ENCODE results near the gene MAOA.
"Not testable (repeated sequence)": the region's sequence is repeated elsewhere in the genome, so short reads cannot be mapped to it uniquely, and the experiment has no call there.

The MAOA gene

DNA sequence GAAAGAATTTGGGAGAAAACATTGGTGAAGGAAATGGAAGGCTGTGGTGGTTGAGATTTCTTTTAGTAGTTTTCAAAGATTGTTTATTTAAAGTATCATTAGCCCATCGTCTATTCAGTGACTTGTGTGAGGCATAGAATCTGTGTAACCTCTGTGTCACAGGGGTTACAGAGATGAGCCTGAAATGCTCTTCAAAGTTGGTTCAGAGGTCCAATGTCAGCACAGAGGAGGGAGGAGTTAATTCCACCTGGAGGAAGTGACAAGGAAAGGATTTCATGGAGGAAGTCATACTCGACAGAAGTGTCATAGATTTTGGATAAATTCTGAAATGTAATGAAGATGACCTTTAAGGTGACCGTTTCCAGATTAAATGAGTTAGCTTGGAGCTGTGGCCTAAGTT is 8.2 kb downstream of the MAOA start:
- no peak for DNase-seq

DNA sequence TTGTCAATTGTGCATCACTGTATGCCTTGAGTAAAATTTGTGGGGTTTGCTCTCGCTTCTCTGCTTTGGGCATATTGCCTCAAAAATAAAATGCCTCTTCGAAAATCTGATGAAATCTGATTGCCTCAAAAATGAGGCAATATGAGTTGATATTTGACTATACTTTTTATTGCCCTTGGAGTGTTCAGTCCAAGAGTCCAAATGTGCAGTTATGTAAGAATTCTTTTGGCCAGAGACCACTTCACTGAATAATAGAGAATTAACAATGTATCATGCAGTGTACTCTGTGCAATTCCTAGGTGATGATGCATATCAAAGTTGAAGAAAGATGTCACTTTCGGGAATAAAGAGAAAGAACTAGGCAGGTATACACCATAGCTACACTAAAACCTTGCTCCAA is 8.6 kb downstream of the MAOA start:
- no peak for DNase-seq

- DNase-seq, result no peak
Measured at GRCh38 chrX:43666311-43666912, 10.3 kb downstream of the MAOA start.

GRCh38 chrX:43675965-43676628 is 20.0 kb downstream of the MAOA start:
- DNase-seq, result not testable (repeated sequence)

GRCh38 chrX:43676971-43677572 is 21.0 kb downstream of the MAOA start:
- no peak for DNase-seq

- no peak for DNase-seq
Measured at GRCh38 chrX:43677993-43678392, 21.9 kb downstream of the MAOA start.

- no peak for DNase-seq
Measured at GRCh38 chrX:43679058-43679457, 23.0 kb downstream of the MAOA start.

DNA sequence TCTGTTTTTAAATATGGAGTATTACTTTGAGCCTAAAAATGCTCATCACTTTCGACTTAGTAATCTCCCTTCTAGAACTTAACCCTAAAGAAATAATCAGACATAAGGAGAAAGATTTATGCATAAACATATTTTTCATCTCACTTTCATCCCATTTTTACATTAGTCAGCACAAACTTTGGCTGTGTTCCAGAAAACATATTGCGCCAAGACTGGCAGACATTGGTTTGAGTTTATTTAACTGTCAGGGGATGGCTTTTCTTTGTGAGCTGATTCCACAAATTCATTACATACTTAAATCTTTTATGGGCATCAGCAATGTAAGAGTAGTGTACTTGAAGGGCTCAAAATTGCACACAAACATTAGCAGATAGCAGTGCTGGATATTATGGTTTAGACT is 23.7 kb downstream of the MAOA start:
- no peak for DNase-seq

- no peak for DNase-seq
Measured at GRCh38 chrX:43682726-43683125, 26.6 kb downstream of the MAOA start.

DNA sequence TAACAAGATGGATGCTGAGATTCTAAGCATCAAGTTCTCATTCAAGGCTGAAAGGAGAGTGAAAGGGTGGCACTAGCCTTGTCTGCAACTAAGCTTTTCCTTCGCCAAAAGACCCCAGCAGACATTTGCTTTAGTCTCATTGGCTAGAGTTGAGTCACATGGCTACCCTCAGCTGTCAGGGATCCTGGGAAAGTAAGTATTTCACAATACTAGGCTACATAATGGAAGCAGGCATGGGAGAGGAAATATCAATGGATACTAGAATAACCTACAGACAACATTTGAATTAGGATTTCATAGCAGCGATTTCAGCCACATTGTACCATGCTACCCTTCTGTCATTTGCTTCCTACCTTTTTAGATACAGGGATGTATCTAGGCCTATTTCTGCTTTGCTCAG is 29.1 kb downstream of the MAOA start:
- DNase-seq, result no peak

- no peak for DNase-seq
Measured at GRCh38 chrX:43688586-43688985, 32.5 kb downstream of the MAOA start.

DNA sequence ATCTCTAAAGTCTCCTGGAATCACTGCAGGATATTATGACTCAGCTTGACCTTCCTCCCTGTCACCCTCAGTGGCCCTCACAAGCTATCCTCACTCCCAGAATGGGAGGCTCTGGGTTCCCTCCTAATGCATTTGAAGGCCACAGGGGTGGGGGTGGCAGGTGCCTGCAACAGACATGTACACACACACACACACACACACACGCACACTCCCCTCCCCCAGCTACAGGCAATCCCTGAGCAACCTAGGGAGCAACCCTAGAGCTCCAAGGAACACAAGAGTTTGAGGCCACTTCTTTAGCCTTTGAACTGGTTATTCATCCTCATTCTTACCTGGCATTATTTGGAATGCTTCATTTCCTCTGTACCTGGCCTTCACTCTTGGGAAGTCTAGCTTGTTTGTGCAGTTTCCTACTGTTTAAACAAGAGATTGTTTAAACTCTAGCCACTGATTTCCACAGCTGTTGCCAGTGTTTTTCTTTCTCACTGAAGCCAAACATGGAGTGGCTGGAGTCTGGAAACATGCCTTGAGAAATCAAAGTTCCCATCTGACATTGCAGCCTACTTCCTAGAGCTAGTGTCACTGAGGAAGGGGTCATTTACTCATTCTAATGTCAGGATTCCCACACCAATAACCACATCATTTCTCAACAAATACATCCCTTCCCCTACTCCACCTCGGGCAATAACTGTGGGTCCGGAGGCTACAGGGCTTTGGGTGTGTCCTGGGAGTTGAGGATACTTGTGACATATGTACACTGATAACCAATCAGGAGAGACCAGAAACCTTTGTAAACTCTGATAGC is 37.7 kb downstream of the MAOA start:
- DNase-seq, result no peak

DNA sequence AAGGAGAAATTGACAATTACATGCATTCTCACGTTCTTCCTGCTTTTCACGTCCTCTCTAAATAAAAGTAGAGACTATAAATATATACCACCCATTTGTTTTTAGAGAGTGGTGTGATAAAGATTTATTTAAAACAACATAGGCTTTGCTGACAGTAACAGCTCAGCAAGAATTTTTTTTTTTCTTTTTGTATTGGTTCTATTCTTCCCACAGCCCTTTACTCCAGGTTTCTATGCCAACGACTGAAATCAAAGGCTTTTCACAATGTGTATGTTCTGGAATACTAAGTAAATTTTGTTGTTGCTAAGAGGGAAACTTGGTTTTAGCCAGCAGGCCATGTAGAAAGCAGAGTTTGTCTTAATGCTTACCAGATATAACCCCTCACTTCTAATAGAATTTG is 43.4 kb downstream of the MAOA start:
- no peak for DNase-seq

DNA sequence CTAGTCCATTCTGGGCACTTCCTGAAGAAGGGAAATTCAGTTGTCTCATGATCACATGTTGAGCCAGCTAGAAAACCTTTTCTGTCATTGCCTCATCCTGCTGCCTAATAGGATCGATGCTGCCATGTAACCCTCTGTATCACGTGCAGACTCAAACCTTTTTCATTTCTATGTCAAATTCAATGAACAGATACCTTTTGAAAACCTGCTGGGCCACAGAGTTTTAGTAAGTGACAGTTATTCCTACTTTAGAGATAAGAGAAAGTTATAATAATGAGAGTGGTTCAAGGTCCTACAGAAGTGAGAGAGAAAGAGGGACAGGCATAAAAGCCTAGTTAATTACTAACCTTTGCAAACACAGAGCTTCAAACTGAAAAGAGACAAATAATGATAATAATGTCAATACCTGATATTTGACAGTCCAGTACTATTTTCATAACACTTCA is 46.0 kb downstream of the MAOA start:
- DNase-seq, result no peak

DNA sequence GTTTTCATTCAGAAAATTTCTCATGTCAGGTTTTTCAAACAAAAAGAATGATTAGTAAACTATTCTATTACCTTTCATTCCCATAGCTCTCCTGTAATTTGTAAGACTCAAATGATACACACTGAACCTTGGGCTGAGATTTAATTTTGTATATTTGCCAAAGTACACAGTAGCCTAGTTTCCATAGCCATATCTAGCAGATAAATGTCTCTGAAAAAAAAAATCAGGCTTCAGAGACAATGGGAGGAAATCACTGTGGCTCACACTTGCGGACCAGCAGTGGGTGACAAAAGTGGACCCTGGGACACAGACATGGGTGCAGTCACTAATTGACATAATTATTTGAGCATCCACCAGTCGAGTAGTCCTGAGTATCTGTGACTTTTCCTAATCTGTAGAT is 46.6 kb downstream of the MAOA start:
- DNase-seq, result no peak

DNA sequence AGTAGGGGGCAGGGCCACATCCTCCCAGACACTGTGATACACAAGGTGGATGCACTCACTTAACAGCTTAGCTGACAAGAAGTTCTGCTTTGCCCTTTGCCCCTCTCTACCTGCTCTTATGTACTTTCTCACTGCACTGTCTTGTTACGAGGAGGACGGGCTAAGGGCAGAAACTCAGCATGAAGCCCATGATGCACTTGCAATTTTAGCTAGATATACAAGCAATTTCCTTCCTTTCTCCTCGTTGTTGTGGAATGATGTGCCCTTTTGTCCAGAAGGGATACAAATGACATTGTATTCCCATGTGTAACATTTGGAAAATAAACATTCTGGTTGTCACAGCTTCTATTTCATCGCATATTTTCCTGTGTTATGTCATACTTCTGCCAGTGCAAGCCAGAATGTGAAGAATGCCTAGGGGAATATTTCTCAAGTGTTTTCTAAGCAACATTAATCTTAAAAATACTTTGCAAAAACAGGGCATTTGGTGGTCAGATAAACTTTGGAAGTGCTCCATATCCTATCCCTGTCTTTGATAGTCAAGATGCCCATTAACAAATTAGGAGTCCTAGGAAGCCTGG is 47.2 kb downstream of the MAOA start:
- DNase-seq, result no peak

- no peak for DNase-seq
Measured at GRCh38 chrX:43706786-43707370, 50.8 kb downstream of the MAOA start.

DNA sequence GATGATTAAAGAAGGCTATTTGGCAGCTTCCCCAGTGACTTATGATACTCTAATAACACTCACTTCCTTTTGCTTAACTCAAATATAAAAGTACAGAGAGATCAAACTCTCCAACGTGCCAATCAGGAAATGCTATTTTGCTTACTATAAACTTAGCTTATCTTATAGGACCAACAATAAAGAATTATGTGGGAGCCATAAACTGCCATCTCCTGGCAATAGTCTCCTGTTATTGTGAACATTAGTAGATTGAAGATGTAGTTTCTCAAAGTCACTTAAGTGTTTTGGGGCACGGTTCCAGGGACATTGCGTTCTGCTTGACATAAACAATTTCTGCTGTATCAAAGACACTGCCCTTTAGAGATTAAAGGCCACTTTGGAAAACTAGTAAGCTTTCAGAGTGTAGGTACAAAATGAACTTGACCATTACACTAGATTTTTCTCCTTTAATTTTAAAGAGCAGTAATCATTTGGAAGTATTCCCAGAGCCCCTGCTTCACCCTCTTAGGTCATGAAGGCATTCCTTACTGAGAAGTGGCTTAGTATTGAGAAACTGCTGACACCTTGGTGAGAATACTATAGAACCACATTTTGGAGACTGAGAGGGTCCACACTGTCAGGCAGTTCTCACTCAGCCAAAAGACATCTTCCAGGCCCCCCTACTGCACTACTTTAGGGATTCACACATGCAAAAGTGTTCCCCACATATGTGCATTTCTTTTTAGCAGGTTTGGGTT is 51.9 kb downstream of the MAOA start:
- DNase-seq, result no peak

DNA sequence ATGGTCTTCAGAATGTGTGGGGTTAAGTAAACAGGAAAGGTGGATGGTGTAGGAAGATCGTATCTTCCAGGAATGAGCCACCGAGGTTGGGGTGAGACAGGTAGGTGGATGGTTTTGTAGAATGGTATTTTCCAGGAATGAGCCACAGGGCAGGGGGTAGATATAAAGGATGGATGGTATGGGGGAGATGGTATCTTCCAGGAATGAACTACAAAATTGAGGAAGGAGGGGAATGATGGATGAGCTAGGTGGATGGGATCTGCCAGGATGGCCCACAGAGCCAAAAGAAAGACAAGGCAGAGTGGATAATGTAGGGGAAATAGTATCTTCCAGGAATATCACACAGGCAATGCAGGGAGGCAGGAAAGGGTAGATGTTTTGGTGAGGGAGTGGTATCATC is 60.0 kb downstream of the MAOA start:
- no peak for DNase-seq

DNA sequence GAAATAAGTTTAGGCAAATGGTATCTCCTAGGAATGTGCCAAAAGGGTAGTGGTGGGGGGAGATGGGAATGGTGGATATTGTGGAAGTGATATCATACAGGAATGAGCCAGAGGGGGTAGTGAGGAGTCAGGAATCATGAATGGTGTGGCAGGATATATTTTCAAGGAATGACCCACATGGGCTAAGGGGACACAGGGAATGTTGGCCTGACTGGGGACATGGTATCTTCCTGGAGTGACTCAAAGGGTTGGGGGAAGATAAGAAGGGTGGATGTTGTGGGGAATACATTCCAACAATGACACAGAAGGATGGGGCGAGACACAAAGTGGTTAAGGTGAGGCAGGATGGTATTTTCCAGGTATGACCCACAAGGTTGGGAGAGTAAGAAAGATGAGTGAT is 60.6 kb downstream of the MAOA start:
- no peak for DNase-seq

DNA sequence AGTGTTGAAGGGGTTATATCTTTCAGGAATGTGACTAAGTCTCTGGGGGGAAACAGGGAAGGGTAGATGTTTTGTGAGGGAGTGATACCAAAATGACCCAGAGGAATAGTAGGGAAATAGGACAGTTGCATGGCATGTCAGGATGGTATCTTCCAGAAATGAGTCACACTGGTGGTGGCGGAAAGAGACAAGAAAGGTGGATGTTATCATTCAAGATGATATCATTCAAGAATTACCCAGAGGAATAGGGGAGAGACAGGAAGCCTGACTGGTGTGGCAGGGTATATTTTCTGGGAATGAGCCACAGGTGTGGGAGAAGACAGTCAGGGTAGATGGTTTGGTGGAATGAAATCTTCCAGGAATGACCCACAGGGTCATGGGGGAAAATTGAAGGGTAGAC is 61.1 kb downstream of the MAOA start:
- DNase-seq, result no peak

DNA sequence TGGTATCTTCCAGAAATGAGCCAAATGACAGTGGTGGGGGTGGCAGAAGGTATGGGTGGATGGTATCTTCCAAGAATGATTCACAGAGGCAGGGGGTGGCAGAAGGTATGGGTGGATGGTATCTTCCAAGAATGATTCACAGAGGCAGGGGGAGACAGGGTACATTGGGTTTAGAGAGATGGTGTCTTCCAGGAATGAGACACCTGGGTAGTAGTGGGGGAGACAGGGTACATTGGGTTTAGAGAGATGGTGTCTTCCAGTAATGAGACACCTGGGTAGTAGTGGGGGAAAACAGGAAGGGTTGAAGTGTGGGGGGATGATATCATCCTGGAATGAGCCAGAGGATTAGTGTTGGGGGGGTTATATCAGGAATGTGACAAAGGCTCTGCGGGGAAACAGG is 62.0 kb downstream of the MAOA start:
- DNase-seq, result no peak
